HepG2 (cell line): Measurements from ENCODE around the gene PA2G4. TPM values are rescaled to one million over a fixed set of nuclear protein-coding genes. Genes with fewer than 3 reads are reported as not detected.

Experiments used
- ATAC-seq: fragments of 200-7000 bp; cut with Tn5 transposase; 3 replicates; pipeline ENCODE4 v1.9.1; 2020; ENCODE audit warnings: mild to moderate bottlenecking, moderate library complexity
- BruUV-seq: library from RNA; stranded (reverse); fragments of 400-500 nt; replicated peaks from 2 replicates; lab custom pipeline; 2021; lab: Mats Ljungman, UMichigan
- CTCF ChIA-PET: fragments of 300-600 bp; formaldehyde crosslinking; extraction: SDS; loops from one replicate; lab custom pipeline; 2021; ENCODE audit warnings: low total read pairs, inconsistent platforms, low intra/inter-chr PET ratio; lab: Yijun Ruan, JAX
- POLR2A ChIA-PET: fragments of 350-600 bp; sonication (Branson Sonifier 250); formaldehyde crosslinking; loops from one replicate; lab custom pipeline; 2020; ENCODE audit warnings: antibody characterized with exemption, inconsistent platforms; lab: Yijun Ruan, JAX
- DNase-seq: peaks from one replicate; pipeline ENCODE4 v3.0.0-alpha.2; 2015; ENCODE audit warnings: low spot score
- FAIRE-seq: peaks from 3 replicates; lab custom pipeline; 2011; peaks lifted over from hg19 to GRCh38; lab: Jason Lieb, UNC
- H2AFZ ChIP-seq: one replicate; pipeline ENCODE4 v1.6.1; 2011; ENCODE audit warnings: low read length, inconsistent platforms
- H3K27ac ChIP-seq: fragments of 300-600 bp; 3 replicates; pipeline ENCODE4 v1.8.0; 2011; ENCODE audit warnings: mixed run types, mild to moderate bottlenecking, mixed read lengths, low read length, inconsistent platforms; ENCODE audit not compliant: insufficient read depth; ENCODE audit errors: extremely low read length
- H3K27me3 ChIP-seq, 2 experiments: fragments of 200-600 bp in 1 of 2; 2 replicates in 1 of 2; 3 replicates in 1 of 2; pipeline versions ENCODE4 v1.6.0 to v1.8.0; 2011; ENCODE audit warnings: low read length in 2 of 2, mild to moderate bottlenecking in 2 of 2, moderate library complexity in 2 of 2, inconsistent platforms in 1 of 2; ENCODE audit not compliant: insufficient read depth in 2 of 2, control insufficient read depth in 1 of 2
- H3K36me3 ChIP-seq, 2 experiments: fragments of 200-600 bp in 1 of 2; replicated peaks in 1 of 2; 2 replicates in 1 of 2; 3 replicates in 1 of 2; pipeline versions ENCODE4 v1.5.1 to v1.8.0; 2011; ENCODE audit warnings: low read length in 2 of 2, inconsistent platforms in 1 of 2; ENCODE audit not compliant: insufficient read depth in 2 of 2, control insufficient read depth in 1 of 2
- H3K4me1 ChIP-seq: 2 replicates; pipeline ENCODE4 v1.5.1; 2012; ENCODE audit warnings: low read length, inconsistent platforms; ENCODE audit not compliant: insufficient read depth
- H3K4me2 ChIP-seq: 2 replicates; pipeline ENCODE4 v1.6.0; 2011; ENCODE audit warnings: low read depth, low read length, inconsistent platforms
- H3K4me3 ChIP-seq, 3 experiments: fragments of 200-600 bp in 1 of 3; sonication (generic), shearing (Covaris generic) in 1 of 3; replicated peaks in 1 of 3; 2 replicates each; pipeline ENCODE4 v1.5.1; 2011 to 2016; ENCODE audit warnings: low read length in 3 of 3, inconsistent platforms in 2 of 3, low read depth in 2 of 3, mild to moderate bottlenecking in 2 of 3, control low read depth in 1 of 3, mixed read lengths in 1 of 3; ENCODE audit not compliant: insufficient read depth in 1 of 3
- H3K79me2 ChIP-seq: one replicate; pipeline ENCODE4 v1.6.1; 2011; ENCODE audit warnings: low read length, inconsistent platforms; ENCODE audit not compliant: insufficient read depth
- H3K9ac ChIP-seq: 2 replicates; pipeline ENCODE4 v1.6.0; 2011; ENCODE audit warnings: mild to moderate bottlenecking, low read depth, low read length, inconsistent platforms; ENCODE audit not compliant: insufficient read depth
- H3K9me3 ChIP-seq: 2 replicates; pipeline ENCODE4 v1.5.1; 2012; ENCODE audit warnings: mild to moderate bottlenecking, low read length
- H4K20me1 ChIP-seq: 2 replicates; pipeline ENCODE4 v1.6.0; 2011; ENCODE audit warnings: inconsistent platforms, mild to moderate bottlenecking, low read length, moderate library complexity; ENCODE audit not compliant: insufficient read depth
- CERS6 ChIP-seq: sonication (generic); formaldehyde crosslinking; IDR thresholded peaks from 2 replicates; pipeline ENCODE4 v1.5.0; 2020; ENCODE audit warnings: missing genetic modification reagents
- DMAP1 ChIP-seq: IDR thresholded peaks from 2 replicates; pipeline ENCODE4 v1.6.1; 2016
- MAX ChIP-seq: IDR thresholded peaks from 2 replicates; pipeline ENCODE4 v1.6.1; 2012; ENCODE audit warnings: inconsistent platforms
- NKX3-1 ChIP-seq: sonication (generic); formaldehyde crosslinking; IDR thresholded peaks from 2 replicates; pipeline ENCODE4 v1.5.0; 2020; ENCODE audit warnings: missing genetic modification reagents
- SAP130 ChIP-seq: IDR thresholded peaks from 2 replicates; pipeline ENCODE4 v1.6.1; 2016; ENCODE audit warnings: low read depth
- SKI ChIP-seq: fragments of 450-650 bp; IDR thresholded peaks from one replicate; pipeline ENCODE4 v1.6.1; 2018; ENCODE audit warnings: mild to moderate bottlenecking; ENCODE audit not compliant: partially characterized antibody
- TARDBP ChIP-seq: sonication (generic); formaldehyde crosslinking; IDR thresholded peaks from 2 replicates; pipeline ENCODE4 v1.8.0; 2022; ENCODE audit warnings: mild to moderate bottlenecking, missing genetic modification reagents
- TFDP1 ChIP-seq: IDR thresholded peaks from 2 replicates; pipeline ENCODE4 v1.6.1; 2016; ENCODE audit warnings: missing compliant biosample characterization, missing genetic modification reagents, borderline replicate concordance
- TOPORS ChIP-seq: sonication (generic); formaldehyde crosslinking; IDR thresholded peaks from 2 replicates; pipeline ENCODE4 v1.8.0; 2023; ENCODE audit warnings: mild to moderate bottlenecking, missing genetic modification reagents
- ZFP36L1 ChIP-seq: sonication (generic); formaldehyde crosslinking; IDR thresholded peaks from 2 replicates; pipeline ENCODE4 v1.8.0; 2022; ENCODE audit warnings: mild to moderate bottlenecking, missing genetic modification reagents, moderate library complexity
- ZNF12 ChIP-seq: sonication (generic); formaldehyde crosslinking; IDR thresholded peaks from 2 replicates; pipeline ENCODE4 v1.5.0; 2020; ENCODE audit warnings: missing genetic modification reagents
- ZNF124 ChIP-seq: sonication (generic); formaldehyde crosslinking; IDR thresholded peaks from 2 replicates; pipeline ENCODE4 v1.4.0; 2020; ENCODE audit warnings: missing genetic modification reagents
- ZNF225 ChIP-seq: sonication (generic); formaldehyde crosslinking; IDR thresholded peaks from 2 replicates; pipeline ENCODE4 v1.4.0; 2020; ENCODE audit warnings: mild to moderate bottlenecking, missing genetic modification reagents
- ZNF83 ChIP-seq: sonication (generic); formaldehyde crosslinking; IDR thresholded peaks from 2 replicates; pipeline ENCODE4 v1.4.0; 2020; ENCODE audit warnings: missing genetic modification reagents, mild to moderate bottlenecking, borderline replicate concordance
- ZNF878 ChIP-seq: sonication (generic); formaldehyde crosslinking; IDR thresholded peaks from 2 replicates; pipeline ENCODE4 v1.8.1; 2023; ENCODE audit warnings: mild to moderate bottlenecking, missing genetic modification reagents, moderate library complexity
- ZSCAN31 ChIP-seq: sonication (generic); formaldehyde crosslinking; IDR thresholded peaks from 2 replicates; pipeline ENCODE4 v1.5.0; 2020; ENCODE audit warnings: low read depth, mild to moderate bottlenecking, missing genetic modification reagents
- WGBS: methylation state at CpG from one replicate; pipeline ENCODE4 v1.1.6; 2017; ENCODE audit warnings: low lambda C conversion rate; 5-methylcytosine and 5-hydroxymethylcytosine counted together
- in situ Hi-C: cut with HindIII; loops from 2 replicates; pipeline ENCODE4 v1.10.0; 2017; ENCODE audit warnings: low pct_unique_long_range_greater_than_20kb; ENCODE audit not compliant: extremely low pct_ligation_motif_present
- intact Hi-C: fragments of 100-400 bp; cut with micrococcal nuclease; formaldehyde crosslinking; loops from one replicate; pipeline ENCODE4 v1.10.0; 2022; ENCODE audit not compliant: unreplicated experiment
- polyA plus RNA-seq, 8 experiments: library from polyadenylated mRNA; depleted of rRNA in 3 of 8; stranded (reverse) in 7 of 8; unstranded in 1 of 8; fragments of >200 nt; fragmentation: Illumina TruSeq in 4 of 8; extraction: Trizol in 4 of 8; gene quantifications; 2 replicates each; pipeline versions ENCODE4 v1.2.1 to v1.2.3, GENCODE V29; 2011 to 2016; ENCODE audit warnings: low read depth in 4 of 8, missing spikeins in 1 of 8, mixed read lengths in 1 of 8; ENCODE audit not compliant: insufficient read depth in 1 of 8
- total RNA-seq, 5 experiments: library from RNA; depleted of rRNA; stranded (reverse); fragments of >200 nt; fragmentation: Illumina TruSeq; extraction: Trizol; gene quantifications; 2 replicates each; pipeline ENCODE4 v1.2.3, GENCODE V29; 2016; ENCODE audit warnings: low read depth in 1 of 5

PA2G4 gene
- total and polyA plus RNA-seq, 2 of the 13 experiments (the other 11 are each of a cell fraction or from before 2014, with no cell fraction given), result 147 to 240 TPM

GRCh38 chr12:56079723-56080555 lies 24.4 kb upstream of the PA2G4 start, which contains the start of gene ERBB3:
TSS of gene ERBB3 (plus strand) at chr12:56080165. CDS start at chr12:56080301, 136 bp downstream.
- peak; percentile 82 for DNase-seq
- 0 out of 2 replicates have a peak, but pooled peaks cover 3% of the 10 kb centered on the region for H4K20me1 ChIP-seq
- peaks cover 50% of the 10 kb centered on the region for H3K4me1 ChIP-seq
- H3K4me3 ChIP-seq, result peak within 1 kb of the TSS; percentile 89 to 96 (median 91)
- ChIA-PET CTCF (interaction anchor here (0.9 to 1.5 kb wide), 4 partner anchors 25 to 109 kb away, joined by 3 to 10 read pairs (median 4); partner anchors contain the start of gene PA2G4), POLR2A (interaction anchor here (0.8 to 10.2 kb wide), 37 partner anchors 8 to 1665 kb away, joined by 3 to 279 read pairs (median 7); partner anchors contain the start of genes ANKRD52, COQ10A, DNAJC14 and ESYT1)
- no peaks in the 10 kb centered on the region; a peak in 1 of 5 replicates for H3K27me3 ChIP-seq
- no TSS peak for BruUV-seq
- peak within 1 kb of the TSS; percentile 96 for H3K9ac ChIP-seq
- peaks cover 8 to 20% of the 10 kb centered on the region in 2 experiments for H3K36me3 ChIP-seq
- in situ Hi-C loops, result no loop called here
- peak within 1 kb of the TSS; percentile 98 for H3K4me2 ChIP-seq
- no peaks in the 10 kb centered on the region for H3K9me3 ChIP-seq
- peak; percentile 56 for ATAC-seq
- H2AFZ ChIP-seq, result no peak within 1 kb of the TSS
- peak; percentile 71 for FAIRE-seq
- under 1% methylated on average over 32 of the region's 59 CpGs for WGBS
- intact Hi-C loops, result loop anchor here (1.0 to 2.0 kb wide), 4 partner anchors 24 to 83 kb away; partner anchors contain the start of genes PA2G4, SUOX and ZC3H10
- peak within 1 kb of the TSS; percentile 99 for H3K27ac ChIP-seq
- peaks cover 36% of the 10 kb centered on the region for H3K79me2 ChIP-seq
- peak; percentile 41 for TF ChIP-seq DMAP1
- no peak for TF ChIP-seq ZNF83 (CRISPR knock-in tag)
- TF ChIP-seq ZNF12, result no peak
- TF ChIP-seq ZNF124 (CRISPR knock-in tag), result no peak
- TF ChIP-seq ZNF878, result no peak
- TF ChIP-seq ZSCAN31, result peak; percentile 68
- peak; percentile 73; the same call in 1 of the 2 replicates for TF ChIP-seq ZNF225
- TF ChIP-seq NKX3-1 (CRISPR knock-in tag), result peak; percentile 83; the same call in 1 of the 2 replicates
- TF ChIP-seq TARDBP (CRISPR knock-in tag), result peak; percentile 65; the same call in 1 of the 2 replicates
- TF ChIP-seq TFDP1, result peak; percentile 28; the same call in 1 of the 2 replicates
- peak; percentile 84 for TF ChIP-seq SAP130 (CRISPR knock-in tag)
- peak; percentile 76 for TF ChIP-seq MAX
- peak; percentile 51; the same call in 1 of the 2 replicates for TF ChIP-seq ZFP36L1 (CRISPR knock-in tag)
- no peak; the same call in 1 of the 2 replicates for TF ChIP-seq TOPORS (CRISPR knock-in tag)
- no peak for TF ChIP-seq SKI
- no peak for TF ChIP-seq CERS6 (CRISPR knock-in tag)
